DMS153 treated with DMSO at 0.1 percent for 48 hours (cell line): ENCODE data around the gene DAPP1.
"Not testable (repeated sequence)": the region's sequence is repeated elsewhere in the genome, so short reads cannot be mapped to it uniquely, and the experiment has no call there.

Experiments
- DNase-seq: peaks from one replicate; lab custom pipeline; 2025; ENCODE audit not compliant: unreplicated experiment; lab: John Stamatoyannopoulos, UW

The DAPP1 gene

GRCh38 chr4:99822734-99823133 is 6.1 kb downstream of the DAPP1 start:
- DNase-seq: no peak

- DNase-seq: no peak
Observed at GRCh38 chr4:99824070-99824599, 7.5 kb downstream of the DAPP1 start.

DNA sequence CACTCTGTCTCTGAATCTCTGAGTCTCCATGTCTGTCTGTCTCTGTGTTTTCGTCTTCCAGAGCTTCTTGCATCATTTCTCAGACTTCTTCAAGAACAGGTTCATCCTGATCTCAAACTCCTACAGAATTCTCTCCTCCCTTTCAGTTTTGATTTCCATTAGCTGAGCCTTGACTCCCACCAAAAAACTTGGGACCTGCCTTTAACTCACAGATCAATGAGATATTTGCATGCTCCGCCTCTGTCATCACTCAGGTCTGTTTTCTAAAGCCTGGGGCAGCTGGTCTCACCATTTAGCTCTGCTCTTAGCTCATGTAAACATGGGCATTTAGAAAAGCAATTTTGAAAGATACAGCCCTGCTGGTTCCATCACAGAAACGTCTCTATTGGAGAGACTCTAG is 8.6 kb downstream of the DAPP1 start:
- no peak for DNase-seq

- no peak for DNase-seq
Observed at GRCh38 chr4:99826016-99826415, 9.4 kb downstream of the DAPP1 start.

DNA sequence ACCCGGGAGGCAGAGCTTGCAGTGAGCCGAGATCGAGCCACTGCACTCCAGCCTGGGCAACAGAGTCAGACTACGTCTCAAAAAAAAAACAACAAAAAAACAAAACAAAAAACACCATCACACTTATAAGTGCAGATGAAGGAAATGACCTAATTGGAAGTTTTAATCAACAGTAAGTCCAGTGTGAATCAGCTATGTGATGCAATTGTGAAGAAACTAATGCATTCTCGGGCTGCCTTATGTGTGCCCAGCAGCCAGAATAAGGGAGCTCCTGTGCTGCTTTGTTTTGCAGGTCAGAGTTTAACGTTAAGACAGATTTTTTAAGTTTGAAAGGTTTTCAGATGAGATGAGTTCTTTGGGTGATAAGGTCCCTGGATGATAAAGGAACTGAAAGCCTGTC is 10.8 kb downstream of the DAPP1 start:
- no peak for DNase-seq

DNA sequence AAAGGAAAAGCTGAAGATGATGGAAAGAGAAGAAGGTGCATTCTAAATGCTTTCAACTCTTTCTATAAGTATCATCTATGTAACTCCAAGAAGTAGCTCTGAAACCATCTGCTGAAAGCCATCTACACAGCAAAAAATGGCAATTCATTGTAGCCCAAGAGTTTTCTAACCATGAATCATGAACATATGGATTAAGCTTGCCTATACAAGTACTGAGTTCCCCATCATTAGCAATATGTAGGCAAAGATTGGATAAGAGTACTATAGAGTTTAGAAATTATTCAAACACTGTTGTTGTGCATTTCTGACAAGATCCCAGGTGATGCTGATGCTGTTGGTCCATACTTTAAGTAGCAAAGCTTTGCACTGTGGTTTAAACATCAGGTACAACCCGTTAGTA is 11.2 kb downstream of the DAPP1 start:
- no peak for DNase-seq

GRCh38 chr4:99828477-99828876 is 11.8 kb downstream of the DAPP1 start:
- no peak for DNase-seq

DNA sequence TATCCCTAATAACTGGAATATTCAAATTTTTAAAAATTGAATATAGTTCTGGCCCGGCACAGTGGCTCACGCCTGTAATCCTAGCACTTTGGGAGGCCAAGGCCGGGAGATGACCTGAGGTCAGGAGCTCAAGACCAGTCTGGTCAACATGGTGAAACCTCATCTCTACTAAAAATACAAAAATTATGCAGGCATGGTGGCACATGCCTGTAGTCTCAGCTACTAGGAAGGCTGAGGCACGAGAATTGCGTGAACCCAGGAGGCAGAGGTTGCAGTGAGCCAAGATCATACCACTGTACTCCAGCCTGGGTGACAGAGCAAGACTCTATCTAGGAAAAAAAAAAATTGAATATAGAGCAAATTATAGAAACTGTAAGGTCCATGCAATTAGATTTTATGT is 13.4 kb downstream of the DAPP1 start:
- DNase-seq: not testable (repeated sequence)

GRCh38 chr4:99832321-99832720 is 15.7 kb downstream of the DAPP1 start:
- no peak for DNase-seq

DNA sequence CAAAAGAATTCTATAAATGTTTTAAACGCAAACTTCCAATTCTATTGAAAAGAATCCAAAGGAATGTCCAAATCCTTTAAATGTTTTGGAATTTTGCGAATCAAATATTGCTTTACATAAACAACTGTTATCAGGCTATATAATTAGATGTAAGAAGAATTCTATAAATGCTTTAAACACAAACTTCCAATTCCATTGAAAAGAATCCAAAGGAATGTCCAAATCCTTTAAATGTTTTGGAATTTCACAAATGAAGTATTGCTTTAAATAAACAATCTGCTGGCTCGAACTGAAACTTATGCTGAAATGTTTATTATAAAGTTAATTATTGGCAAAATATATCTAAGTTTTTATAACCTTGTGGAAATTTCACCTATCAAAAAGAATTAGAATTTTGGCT is 16.1 kb downstream of the DAPP1 start:
- no peak for DNase-seq

- DNase-seq: no peak
Observed at GRCh38 chr4:99833756-99834155, 17.1 kb downstream of the DAPP1 start.

GRCh38 chr4:99834569-99834968 is 17.9 kb downstream of the DAPP1 start:
- DNase-seq: no peak

DNA sequence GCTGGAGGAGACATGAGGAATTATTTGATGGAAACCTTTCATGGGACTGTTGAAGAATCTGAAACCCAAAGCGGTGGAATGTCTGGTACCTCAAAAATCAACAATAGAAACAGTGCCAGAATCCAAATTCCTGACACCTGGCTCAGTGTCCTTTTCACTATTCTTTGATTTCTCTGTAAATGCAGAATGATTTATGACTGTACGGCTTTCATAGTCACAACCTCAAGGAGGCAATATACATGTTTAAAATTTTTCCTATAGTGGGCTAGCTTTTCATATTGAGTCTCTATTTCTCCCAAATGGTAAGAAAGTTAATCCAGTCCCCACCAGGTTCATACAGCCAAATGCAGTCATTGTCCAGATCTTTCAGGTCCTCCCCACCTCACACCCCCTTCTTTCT is 19.3 kb downstream of the DAPP1 start:
- no peak for DNase-seq

GRCh38 chr4:99838927-99839326 is 22.3 kb downstream of the DAPP1 start:
- no peak for DNase-seq

GRCh38 chr4:99841129-99841528 is 24.5 kb downstream of the DAPP1 start:
- DNase-seq: no peak

GRCh38 chr4:99843413-99843812 is 26.8 kb downstream of the DAPP1 start:
- no peak for DNase-seq

DNA sequence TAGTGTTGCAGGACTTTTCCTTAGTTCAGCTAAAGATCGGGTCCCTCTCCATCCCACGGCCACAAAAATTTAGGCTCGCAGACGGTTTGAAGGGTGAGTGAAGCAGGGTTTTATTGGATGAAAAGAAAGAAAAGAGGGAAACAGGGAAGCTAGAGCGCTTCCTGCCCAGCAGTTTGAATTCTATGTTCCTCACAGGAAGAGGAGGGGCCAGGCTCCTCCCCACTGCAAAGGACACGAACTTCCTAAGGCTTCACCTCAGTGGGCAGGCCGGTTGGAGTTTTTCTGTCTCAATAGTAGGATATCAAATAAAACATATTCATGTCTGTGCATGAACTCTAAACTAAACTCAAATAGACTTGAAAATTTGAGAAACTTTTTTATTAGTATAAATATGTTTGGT is 27.4 kb downstream of the DAPP1 start:
- no peak for DNase-seq

DNA sequence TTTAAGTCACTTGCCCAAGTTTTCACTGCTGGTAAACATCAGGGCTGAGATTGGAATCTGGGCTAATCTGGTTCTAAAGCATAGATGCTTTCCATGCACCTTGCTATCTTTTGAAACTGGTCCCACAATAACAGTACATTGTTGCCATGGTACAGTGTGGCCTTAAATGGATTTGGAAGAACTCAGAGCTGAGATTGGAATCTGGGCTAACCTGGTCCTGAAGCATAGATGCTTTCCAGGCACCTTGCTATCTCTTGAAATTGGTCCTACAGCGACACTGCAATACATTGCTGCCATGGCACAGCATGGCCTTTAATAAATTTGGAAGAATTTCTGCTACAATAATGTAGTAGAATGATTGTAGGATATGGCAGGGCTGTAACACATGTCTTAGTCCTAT is 28.6 kb downstream of the DAPP1 start:
- DNase-seq: no peak

DNA sequence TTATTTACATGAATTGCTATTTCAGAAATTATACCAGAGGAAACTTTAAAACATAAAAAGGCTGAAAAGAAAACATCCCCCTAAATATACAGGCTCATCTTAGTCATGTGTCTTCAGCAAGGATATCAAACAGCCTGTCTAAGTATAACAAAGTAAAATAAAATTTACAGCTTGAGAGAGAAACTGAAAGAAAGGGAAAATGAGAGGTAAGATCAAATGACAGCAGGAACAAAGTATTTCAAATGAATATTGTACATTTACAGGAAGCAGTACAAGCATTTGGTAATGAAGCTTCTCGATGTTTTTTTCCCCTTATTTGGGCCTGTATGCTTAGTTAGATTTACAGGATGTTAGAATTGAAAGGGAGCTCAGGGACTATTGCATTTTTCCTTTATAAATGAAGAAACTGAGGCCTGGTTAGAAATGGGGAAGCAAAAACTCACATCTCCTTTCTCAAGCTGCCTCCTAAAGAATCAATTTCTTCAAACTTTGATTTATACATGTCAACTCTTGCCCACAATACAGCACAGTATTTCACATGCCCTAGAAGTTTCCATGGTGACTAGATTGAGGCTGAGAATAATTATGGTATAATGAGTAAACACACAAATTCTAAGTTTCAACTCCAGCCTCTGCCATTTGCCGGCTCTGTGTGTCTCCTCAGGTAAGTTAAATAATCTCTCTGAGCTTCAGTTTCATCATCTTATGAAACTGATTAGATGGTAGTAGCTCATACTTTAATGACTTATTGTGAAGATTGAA is 29.3 kb downstream of the DAPP1 start:
- DNase-seq: no peak

DNA sequence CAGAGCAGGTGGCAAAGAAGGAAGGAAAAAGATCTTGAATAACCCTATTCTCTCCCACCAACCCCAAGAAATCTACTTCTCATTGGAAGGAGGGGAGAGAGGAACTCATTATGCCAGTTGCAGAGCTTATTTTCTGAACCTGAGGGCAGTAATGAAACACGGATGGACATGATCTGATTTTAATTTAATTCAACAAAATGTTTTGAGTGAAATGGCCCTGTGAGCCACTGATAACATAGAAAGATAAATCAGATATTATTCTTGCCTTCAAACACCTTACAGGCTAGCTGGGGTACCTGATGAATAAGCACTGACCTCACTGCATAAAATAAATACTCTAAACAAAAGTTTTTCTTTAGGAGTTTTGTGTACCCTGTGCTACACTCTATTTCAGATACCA is 30.3 kb downstream of the DAPP1 start:
- no peak for DNase-seq

DNA sequence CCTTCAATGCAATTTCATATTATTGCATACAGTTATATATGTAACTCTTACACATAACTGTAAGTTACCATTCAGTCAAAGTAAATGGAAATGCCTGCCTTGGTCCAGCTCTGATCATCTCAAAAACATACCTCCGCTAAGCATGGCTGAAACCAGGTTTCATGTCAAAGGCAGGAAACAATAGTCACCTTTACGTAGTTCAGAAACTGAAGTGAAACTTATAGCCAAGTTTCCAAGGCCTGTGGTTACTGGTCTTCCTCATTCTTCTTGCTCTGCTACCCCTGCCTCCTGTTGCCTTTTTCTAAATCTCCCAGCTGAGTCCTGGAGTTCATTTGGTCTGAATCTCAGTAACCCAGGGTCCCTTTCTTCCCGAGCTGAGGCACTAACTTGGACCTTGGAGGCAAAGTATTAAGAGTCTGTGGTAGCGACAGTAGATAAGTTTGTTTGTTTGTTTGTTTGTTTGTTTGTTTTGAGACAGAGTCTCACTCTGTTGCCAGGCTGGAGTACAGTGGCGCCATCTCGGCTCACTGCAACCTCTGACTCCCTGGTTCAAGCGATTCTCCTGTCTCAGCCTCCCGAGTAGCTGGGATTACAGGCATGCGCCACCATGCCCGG is 30.8 kb downstream of the DAPP1 start:
- DNase-seq: no peak

- no peak for DNase-seq
Observed at GRCh38 chr4:99848591-99849001, 32.0 kb downstream of the DAPP1 start.
